Midbrain (tissue), 1 donor: ENCODE measurements around the gene MYMX.

ENCODE experiments used
- DNase-seq: peaks from one replicate; lab custom pipeline; 2025; lab: John Stamatoyannopoulos, UW

MYMX gene

DNA sequence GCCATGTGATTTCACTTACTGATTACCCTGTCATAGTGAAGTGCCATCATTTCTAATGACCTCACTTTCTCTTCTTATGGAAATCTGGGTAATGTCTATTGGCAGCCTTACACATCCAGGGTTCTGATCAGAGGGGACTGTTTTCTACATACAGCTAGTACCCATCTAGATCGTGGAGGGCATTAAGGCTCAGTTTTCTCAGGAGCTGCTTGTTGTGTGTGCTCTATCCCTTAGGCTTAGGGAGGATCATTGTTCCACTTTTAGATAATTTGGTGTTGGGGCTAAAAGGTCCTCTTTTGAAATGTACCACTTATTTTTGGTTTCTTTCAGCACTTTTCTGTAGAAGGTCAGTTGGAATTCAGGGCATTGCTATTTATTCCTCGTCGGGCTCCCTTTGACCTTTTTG, 34.0 kb downstream of the MYMX start:
- DNase-seq, result no peak

DNA sequence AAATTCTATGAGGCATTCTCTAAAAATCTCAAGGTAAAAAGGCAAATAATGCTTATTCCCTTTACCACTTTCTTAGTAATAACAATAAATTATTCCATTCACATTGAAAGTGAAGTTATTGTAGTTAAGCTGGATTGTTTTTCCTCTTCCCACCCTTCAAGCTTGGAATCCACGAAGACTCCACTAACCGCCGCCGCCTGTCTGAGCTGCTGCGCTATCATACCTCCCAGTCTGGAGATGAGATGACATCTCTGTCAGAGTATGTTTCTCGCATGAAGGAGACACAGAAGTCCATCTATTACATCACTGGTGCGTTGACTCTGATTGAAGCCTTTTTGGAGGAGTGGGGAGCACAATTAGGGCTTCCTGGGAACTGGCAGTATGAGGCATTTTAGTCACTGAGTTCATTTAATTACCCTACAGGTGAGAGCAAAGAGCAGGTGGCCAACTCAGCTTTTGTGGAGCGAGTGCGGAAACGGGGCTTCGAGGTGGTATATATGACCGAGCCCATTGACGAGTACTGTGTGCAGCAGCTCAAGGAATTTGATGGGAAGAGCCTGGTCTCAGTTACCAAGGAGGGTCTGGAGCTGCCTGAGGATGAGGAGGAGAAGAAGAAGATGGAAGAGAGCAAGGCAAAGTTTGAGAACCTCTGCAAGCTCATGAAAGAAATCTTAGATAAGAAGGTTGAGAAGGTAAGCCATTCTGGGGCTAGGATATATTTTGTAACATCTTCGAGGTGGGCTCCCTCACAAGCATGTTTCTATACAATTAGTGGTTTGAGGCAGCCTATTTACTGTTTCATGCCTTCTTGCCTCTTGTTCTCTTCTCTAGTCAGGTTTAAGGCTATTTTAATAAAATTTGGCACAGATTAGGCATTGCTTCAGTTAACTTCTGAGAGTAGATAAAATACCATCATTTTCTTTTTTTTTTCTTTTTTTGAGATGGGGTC, 35.1 kb downstream of the MYMX start:
- DNase-seq, result no peak

DNA sequence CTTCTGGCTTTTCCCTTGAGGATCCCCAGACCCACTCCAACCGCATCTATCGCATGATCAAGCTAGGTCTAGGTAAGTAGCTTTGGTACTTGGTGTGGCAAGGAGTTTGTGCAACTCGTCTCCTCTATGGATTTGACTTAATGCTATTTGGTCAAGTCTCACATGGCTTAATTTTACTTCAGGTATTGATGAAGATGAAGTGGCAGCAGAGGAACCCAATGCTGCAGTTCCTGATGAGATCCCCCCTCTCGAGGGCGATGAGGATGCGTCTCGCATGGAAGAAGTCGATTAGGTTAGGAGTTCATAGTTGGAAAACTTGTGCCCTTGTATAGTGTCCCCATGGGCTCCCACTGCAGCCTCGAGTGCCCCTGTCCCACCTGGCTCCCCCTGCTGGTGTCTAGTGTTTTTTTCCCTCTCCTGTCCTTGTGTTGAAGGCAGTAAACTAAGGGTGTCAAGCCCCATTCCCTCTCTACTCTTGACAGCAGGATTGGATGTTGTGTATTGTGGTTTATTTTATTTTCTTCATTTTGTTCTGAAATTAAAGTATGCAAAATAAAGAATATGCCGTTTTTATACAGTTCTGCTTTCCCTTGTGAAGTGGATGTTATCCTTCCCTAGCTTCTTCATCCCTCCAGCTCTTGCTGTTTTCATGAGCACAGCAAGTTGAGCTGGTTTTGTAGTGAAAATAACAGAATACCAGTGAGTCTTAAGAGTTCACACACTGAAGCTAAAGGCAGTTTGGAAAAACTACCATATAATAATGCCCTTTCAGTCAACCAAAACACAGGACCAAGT, 36.8 kb downstream of the MYMX start:
- DNase-seq, result no peak

DNA sequence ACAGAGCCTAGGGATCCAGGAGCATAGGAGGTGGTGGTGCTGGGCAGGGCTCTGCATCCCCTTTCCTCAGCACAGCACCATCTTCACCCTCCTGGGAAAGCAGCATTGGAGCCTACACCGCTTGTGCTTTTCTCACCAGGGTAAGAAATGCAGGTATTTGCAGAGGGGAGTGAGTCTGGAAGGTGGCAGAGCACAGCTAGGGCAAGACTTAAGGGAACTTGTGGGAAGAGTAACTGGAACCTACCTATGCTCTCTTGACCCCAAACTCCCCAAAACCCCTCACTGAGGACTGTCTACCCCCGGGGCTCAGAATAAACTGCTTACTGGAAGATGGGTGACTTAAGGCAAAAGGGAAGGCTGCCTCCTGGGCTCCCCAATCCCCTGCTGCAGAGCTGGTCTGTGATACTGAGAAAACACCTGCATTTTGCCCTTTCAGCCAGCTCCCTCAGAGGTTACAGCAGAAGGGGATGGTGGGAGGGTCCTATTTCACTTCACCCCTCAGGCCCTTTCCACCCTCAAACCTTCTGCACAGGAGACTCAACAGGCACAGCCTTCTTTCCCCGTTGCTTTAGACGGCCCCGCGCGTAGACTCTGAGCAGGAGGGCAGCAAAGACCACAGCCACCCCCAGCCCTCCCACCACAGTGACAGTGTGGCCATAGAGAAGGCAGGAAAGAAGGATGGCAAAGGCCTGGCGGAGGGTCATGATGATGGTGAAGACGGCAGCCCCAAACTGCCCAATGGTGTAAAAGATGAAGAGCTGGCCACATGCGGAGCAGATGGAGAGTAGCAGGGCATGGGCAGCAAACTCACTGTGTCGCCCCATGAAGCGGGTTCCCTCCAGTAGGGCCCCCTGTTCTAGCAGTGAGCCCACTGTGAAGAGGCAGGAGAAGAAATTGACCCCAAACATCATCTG, 37.7 kb downstream of the MYMX start:
- DNase-seq, result no peak

DNA sequence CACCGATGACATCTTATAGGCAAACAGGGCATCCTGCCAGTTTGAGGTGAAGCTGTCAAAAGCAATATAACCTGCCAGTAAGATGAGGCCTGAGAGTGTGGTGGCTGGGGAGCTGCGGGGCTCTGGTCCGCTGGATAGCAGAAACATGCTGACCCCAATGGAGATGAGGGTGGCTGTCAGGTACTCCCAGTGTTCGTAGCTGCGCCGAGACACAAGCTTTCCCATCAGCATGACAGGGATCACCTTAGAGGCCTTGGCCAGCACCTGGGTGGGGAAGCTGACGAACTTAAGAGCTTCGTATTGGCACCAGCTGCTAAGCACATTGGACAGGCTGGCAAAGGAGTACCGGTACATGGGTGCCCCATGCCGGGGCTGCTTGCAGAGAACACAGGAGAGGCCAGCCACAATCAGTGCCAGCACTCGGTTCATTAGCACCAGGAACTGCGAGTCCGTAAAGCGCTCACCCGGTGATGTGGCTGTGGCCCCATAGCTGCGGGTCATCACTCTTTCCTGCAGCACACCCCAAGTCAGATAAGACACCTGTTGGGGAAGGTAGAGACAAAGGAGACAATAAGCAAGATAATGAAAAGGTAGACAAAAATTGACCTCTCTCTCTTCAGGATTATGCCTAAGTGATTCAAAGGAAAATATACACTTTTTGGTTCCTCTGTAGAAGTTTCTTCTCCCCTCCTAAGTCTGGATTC, 38.5 kb downstream of the MYMX start:
- no peak for DNase-seq

DNA sequence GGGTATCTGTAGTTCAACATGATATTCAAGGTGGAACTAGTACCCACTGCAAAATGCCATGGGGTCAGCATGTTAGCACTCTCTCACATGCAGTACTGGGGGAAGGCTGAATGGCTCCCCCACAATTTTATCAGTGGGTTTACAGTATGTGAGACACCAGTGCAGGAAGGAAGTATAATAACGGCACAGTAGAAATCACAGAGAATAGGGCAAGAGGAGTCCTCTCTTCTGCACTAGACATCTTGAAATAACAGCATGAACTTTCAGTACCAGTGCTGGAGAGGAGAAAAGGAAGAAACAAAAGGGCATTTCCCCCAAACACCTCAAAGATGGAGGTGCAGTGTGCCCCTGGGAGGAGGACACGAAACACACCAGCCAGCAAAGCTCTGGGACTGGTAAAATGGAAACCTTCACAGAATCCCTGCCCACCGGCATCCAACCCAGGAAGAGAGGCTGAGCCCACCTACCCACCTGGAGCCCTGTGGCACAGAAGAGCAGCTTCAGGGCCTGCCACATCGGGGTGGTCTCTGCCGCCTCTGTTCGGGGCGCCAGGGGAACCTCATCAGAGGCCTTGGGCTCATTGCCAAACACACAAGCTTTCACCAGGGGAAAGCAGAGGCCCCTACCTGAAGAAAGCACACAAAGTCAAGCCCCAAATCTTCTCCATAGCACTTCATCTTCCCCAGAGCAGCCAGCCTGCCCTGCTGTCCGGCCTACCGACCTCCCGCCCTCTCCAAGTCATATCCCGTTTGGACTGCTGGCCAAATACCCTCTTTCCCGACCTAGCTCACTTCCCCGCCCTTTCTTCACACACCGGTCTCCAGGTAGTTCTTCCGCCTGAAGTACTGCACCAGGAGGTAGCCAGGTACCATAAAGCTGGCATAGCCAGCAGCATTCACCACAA, 39.4 kb downstream of the MYMX start:
- no peak for DNase-seq

DNA sequence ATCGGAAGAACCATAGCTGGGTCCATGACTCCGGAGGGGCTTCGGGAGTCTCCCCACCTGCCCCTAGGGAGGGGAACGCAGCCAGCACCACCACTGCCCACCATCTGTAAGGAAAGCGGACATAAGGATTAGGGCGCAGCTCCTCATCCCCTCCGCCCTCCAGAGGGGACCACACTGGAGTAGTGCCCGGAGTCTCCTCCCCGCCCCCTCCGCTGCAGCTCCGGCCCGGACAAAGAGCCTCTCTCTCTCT, 40.0 kb downstream of the MYMX start:
- no peak for DNase-seq

DNA sequence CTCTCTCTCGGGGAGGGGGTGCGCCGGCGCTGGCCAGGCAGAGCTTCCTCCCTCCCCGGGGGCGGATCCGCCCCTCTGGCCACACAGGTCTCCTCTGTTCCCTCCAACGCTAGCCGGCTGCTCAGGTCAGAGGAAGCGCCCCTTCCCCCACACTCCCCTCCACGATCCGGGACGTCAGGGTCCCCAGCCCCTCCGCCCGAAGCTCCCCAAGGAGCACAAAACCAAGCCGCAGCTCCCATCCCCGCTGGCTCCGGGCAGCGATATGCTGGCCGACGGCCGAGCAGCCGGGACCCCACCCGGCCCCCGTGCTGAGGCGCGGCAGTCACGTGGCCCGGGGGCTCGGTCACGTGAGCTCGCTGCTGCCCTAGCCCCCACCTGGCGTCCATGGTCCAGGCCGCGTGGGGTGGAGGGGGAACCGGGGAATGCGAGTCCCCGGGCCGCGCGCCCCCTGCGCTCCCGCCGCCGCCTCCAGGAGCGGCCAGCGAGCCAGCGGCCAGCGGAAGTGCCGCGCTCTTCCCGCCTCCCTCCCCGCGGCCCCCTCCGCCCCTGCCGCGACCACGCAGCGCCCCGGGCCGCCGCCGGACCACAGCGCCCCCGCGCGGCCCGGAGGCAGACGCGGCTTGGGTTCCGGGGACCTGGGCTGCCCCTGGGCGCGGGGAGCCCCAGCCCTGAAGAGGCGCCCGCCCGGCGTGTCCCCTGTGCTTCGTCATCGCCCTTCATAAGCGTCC, 40.5 kb downstream of the MYMX start, which contains the start of gene SLC35B2:
TSS of gene SLC35B2 (minus strand) at position 504 of the 728 bp plus-strand sequence. CDS start at position 386, 118 bp downstream.
- peak; percentile 94 for DNase-seq

DNA sequence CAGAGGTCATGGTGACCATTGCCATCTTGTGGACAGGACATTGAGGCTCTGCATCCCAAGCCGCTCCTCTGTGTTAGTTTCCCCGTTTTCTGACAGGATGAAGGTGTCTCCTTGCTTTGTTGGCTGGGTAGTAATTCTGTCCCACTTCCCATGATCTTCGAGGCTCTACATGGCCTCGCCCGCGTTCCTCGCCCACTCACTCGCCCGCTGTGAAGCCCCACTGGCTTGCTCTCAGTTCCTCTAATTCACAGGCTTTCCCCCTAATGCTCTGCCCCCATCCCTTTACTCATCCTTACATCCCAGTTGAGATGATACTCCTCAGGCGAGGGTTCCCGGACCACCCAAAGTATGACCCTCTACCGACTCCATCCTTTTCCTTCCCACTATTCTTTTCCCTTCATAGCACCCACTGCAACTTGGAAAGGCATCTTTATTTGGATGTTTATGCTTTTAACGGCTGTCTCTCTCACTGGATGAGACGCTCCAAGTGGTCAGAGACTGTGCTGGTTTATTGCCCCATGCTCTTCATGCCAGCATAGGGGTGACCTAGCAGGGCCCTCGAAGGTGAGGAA, 41.1 kb downstream of the MYMX start:
- no peak for DNase-seq

DNA sequence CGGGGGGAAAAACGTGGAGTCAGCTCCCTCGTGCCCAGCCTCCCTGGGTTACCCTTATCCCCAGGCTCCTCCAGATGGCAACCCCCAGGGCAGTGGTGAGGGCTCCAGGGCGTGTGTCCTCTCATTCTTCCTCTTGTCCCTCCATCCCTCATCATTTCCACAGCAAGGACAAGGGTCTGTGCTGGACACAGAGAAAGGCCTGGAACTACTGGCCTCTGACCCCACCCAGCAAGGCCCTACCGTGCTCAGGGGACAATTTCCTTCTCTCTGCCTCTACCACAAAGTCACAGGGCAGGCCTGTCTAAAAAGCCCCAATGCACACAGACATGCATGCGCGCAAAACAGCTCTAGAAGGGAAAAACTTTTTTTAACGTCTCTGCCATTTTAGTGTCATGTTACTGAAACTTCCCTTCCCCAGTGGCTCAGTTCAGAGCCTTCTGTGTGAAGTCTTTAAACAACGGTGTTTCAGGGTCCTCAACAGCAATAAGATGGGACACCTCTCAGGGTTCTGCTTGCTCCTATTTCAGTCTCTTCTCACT, 41.7 kb downstream of the MYMX start:
- DNase-seq, result no peak

DNA sequence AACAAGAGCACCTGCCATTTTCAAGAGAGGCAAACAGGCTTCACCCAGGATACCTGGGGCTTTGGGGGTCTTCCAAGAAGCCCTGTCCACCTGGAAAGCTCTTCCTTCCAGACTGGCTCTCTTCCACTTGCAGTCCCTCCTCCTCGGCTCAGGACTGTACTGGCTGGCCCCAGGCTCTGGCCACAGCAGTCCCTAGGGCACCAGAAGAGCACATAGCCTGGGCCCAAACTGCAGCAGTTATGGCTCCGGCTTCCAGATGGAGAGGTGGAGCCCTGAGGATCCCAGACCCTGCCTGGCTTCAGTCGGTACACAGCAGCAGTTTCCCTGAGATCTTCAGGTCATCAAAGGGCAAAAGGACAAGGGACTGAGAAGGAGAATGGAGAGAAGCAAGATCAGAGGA, 42.2 kb downstream of the MYMX start:
- DNase-seq, result no peak

DNA sequence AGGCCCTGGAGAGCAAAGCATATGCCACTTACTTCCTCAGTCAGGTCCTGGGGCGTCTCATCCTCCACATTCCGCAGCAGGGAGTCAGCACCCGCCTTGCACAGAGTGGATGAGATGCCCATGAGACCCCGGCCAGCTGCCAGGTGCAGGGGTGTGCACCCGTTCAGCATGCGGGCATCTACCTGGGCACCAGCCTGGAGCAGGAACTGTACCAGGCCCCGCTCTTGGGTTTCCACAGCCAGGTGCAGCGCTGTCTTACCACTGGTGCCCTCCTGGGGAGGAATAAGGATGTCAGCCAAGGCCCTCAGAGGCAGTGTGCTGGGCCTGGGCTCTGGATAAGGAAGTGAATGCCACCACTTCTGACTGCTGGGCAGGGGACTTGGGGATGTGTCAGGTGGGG, 43.3 kb downstream of the MYMX start:
- no peak for DNase-seq

DNA sequence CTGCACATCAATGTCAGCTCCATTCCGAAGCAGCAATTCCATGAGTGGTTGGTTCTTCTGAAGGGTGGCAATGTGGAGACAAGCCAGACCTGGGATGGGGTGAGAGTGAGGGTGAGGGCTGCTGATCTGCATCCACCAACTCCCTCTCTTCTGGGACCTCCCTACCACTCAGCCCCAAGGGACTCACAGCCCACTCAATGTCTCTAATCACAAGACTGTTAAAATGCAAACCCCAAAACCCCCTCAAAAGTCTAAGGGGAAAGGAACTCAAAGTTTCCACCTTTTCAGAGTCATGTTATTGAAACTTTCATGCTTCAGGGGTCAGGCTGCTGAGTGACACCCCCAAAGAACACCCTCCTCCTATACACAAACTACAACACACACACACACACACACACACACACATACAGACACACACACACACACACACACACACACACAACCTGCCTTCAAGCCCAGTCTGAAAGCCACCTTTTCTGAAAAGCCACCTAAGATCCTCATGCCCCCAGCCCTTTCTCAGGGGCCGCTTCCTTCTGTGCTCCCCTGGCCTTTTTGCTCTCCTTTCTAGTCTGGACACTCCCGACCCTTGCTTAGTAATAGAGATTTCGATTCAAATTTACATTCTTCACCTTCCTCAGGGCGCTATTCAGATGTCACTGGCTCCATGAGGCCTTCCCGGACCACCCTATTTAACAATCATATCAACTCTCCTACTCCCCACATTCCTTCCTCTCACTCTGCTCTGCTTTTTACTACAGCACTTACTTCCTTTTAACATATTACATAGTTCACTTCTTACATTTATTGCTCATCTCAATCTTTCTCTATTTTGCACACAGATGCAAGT, 43.9 kb downstream of the MYMX start:
- no peak for DNase-seq

DNA sequence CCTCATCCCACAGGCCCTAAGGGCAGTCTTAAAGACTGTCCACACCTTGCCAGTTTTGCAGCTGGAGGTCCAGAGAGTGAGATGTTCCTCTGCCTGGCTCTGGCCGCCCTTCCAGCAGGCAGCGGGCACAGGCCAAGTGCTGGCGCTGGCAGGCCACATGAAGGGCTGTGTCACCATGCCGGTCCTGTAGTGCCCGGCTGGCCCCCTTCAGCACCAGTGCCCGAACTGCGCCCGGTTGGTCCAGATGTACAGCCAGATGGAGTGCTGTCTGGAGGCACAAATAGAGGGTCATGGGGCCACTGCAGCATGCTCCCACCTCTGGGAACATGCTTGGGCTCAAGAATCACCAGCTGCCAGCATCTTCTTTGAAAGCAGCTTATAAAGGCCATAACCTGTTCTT, 44.9 kb downstream of the MYMX start:
- DNase-seq, result no peak

DNA sequence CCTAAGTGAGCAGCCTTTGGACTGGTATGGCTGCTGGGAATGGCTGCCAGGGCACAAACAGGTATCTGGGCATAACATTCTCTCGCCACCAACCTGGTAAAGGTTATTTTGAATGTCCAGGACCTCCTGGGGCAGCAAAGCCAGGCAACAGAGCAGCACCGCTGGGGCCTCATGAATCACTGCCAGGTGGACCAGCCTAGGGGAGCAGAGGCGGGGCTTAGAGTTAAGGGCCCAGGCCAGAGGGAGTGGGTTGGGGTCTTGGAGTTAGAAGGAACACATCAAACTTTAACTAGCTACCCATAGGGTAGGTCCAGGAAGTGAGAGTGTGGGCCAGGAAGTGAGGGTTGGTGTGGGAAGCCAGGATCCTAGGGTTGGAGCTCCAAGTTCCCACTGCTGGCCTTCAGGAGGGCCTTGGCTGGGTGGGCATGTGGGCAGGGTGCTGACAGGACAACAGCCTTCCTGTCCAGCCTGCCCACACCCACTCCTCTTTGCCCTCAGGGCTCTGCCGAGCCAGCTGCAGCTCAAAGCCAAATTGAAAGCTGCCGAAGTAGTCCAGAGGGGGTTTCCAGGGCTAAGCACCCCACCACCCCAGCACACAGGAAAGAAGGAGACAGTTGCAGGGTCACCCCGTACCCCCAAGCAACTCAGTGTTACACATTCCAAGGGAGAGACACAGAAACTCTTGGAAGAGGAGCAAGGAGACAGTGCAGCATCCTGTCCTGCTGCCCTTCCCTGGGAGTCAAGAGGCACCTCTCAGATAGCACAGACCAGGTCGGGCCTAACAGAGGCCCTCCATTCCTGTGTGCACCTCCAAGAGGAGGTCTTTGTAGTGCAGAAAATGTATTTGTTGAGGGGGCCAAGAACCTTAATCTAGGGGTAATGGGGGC, 46.0 kb downstream of the MYMX start:
- no peak for DNase-seq

DNA sequence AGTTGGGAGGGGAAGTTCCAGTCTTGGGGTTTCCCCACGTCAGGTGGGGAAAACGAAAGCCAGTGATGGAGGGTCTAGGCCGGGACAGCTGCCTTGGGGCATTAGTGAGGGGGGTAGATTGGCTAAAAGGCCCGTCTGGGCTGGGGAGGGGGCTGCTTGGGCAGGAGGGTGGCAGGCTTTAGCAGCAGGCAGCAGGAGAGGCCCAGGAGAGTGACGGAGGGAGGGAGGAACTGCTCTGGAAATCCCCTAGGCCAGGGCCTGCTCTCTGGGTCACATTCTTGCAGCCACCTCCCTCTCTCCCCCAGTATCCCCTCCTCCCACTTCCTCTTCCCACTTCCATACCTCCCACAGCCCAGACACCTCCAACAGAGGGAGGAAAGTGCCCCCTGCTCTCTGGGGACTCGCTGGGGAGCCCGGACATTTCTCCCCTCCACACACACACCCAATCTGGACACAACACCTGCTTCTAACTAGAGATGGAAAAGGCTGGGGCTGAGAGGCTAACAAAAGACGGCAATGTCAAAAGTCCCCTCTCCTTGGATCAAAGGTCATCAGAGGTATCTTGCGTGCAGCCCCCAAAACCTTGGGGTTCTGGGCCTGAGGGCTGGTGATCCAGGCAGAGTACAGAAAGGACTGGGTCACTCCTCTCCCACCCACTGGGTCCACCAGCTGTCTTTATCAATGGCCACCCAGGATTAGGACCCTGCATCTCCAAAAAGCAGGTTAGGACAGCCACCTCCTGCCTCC, 46.8 kb downstream of the MYMX start:
- no peak for DNase-seq
